Suprapubic skin (tissue), 4 donors: ENCODE measurements around the gene CPNE4. TPM values are rescaled to one million over a fixed set of nuclear protein-coding genes. Genes with fewer than 3 reads are reported as not detected.

Experiments used
- DNase-seq, 2 donors: peaks; one replicate each; pipeline ENCODE4 v3.0.0-alpha.2; 2019; ENCODE audit warnings: low spot score in 2 of 2
- H3K27ac ChIP-seq: fragments of 200-600 bp; sonication (generic); one replicate; pipeline ENCODE4 v1.5.1; 2019
- H3K27me3 ChIP-seq: fragments of 200-600 bp; sonication (generic); one replicate; pipeline ENCODE4 v1.5.1; 2019
- H3K36me3 ChIP-seq: fragments of 200-600 bp; sonication (generic); one replicate; pipeline ENCODE4 v1.5.1; 2019
- H3K4me1 ChIP-seq: fragments of 200-600 bp; sonication (generic); one replicate; pipeline ENCODE4 v1.5.1; 2019
- H3K4me3 ChIP-seq: fragments of 200-600 bp; sonication (generic); one replicate; pipeline ENCODE4 v1.5.1; 2019; ENCODE audit warnings: mild to moderate bottlenecking
- H3K9me3 ChIP-seq: fragments of 200-600 bp; sonication (generic); one replicate; pipeline ENCODE4 v1.5.1; 2019
- CTCF ChIP-seq, 2 donors: fragments of 200-600 bp in 1 of 2; fragments of 450-650 bp in 1 of 2; sonication (generic) in 1 of 2; IDR thresholded peaks; one replicate each; pipeline ENCODE4 v1.5.1; 2016 to 2019; ENCODE audit warnings: antibody characterized with exemption in 2 of 2, mild to moderate bottlenecking in 1 of 2, moderate library complexity in 1 of 2
- EP300 ChIP-seq: sonication (generic); formaldehyde crosslinking; IDR thresholded peaks from one replicate; pipeline ENCODE4 v1.6.1; 2017; ENCODE audit warnings: antibody characterized with exemption
- POLR2A ChIP-seq, 2 donors: fragments of 450-650 bp; IDR thresholded peaks; one replicate each; pipeline ENCODE4 v1.6.1; 2017; ENCODE audit warnings: antibody characterized with exemption in 2 of 2, mild to moderate bottlenecking in 2 of 2, moderate library complexity in 2 of 2
- POLR2AphosphoS5 ChIP-seq, 3 donors: sonication (generic); formaldehyde crosslinking; IDR thresholded peaks; one replicate each; pipeline ENCODE4 v1.6.1; 2017; ENCODE audit warnings: antibody characterized with exemption in 3 of 3
- WGBS: methylation state at CpG from one replicate; pipeline ENCODE4 v1.1.5; 2018; 5-methylcytosine and 5-hydroxymethylcytosine counted together
- total RNA-seq, 4 donors: library from RNA; depleted of rRNA; stranded (reverse); fragments of >200 nt; gene quantifications; one replicate each; pipeline ENCODE4 v1.1.0, GENCODE V29; 2016

CPNE4 gene
- total RNA-seq, 4 donors from 2014 or later = 0.32 to 1.1 TPM; not detected in 2

GRCh38 chr3:131605916-131606315, 428.9 kb downstream of the CPNE4 start:
- WGBS = 58% methylated on average over 2 of the region's 2 CpGs
- H3K4me1 ChIP-seq = no peaks in the 10 kb centered on the region
- H3K36me3 ChIP-seq = no peaks in the 10 kb centered on the region
- H3K9me3 ChIP-seq = no peaks in the 10 kb centered on the region
- no peak for TF ChIP-seq POLR2A (IDR thresholded peaks at IDR 0.05)
- no peak for TF ChIP-seq CTCF (IDR thresholded peaks at IDR 0.05)
- no peak for TF ChIP-seq EP300
- no peak for TF ChIP-seq POLR2AphosphoS5 (IDR thresholded peaks at IDR 0.05)
- DNase-seq = no peak
- H3K4me3 ChIP-seq = no peak overlapping the region
- no peaks in the 10 kb centered on the region for H3K27me3 ChIP-seq
- H3K27ac ChIP-seq = no peak overlapping the region

GRCh38 chr3:131602011-131602779, 432.6 kb downstream of the CPNE4 start:
- TF ChIP-seq POLR2AphosphoS5 (IDR thresholded peaks at IDR 0.05) (no peak), EP300 (no peak), CTCF (IDR thresholded peaks at IDR 0.05) (no peak), POLR2A (IDR thresholded peaks at IDR 0.05) (no peak)
- no peaks in the 10 kb centered on the region for H3K4me1 ChIP-seq
- no peak for DNase-seq
- H3K36me3 ChIP-seq = no peaks in the 10 kb centered on the region
- no peak overlapping the region for H3K27ac ChIP-seq
- no peaks in the 10 kb centered on the region for H3K9me3 ChIP-seq
- no peak overlapping the region for H3K4me3 ChIP-seq
- H3K27me3 ChIP-seq = no peaks in the 10 kb centered on the region

- TF ChIP-seq EP300 = no peak
- TF ChIP-seq CTCF (IDR thresholded peaks at IDR 0.05) = no peak
- TF ChIP-seq POLR2A (IDR thresholded peaks at IDR 0.05) = no peak
- no peak for DNase-seq
- Histone ChIP-seq H3K36me3 (no peaks in the 10 kb centered on the region), H3K4me1 (no peaks in the 10 kb centered on the region), H3K4me3 (no peak overlapping the region), H3K27me3 (no peaks in the 10 kb centered on the region), H3K27ac (no peak overlapping the region), H3K9me3 (no peaks in the 10 kb centered on the region)
- 83% methylated on average over 1 of the region's 1 CpG for WGBS
Observed at GRCh38 chr3:131597816-131598215, 437.0 kb downstream of the CPNE4 start.

GRCh38 chr3:131596884-131597283, 437.9 kb downstream of the CPNE4 start:
- H3K4me3 ChIP-seq = no peak overlapping the region
- no peak for TF ChIP-seq POLR2AphosphoS5 (IDR thresholded peaks at IDR 0.05)
- no peak for TF ChIP-seq POLR2A (IDR thresholded peaks at IDR 0.05)
- TF ChIP-seq CTCF (IDR thresholded peaks at IDR 0.05) = no peak
- no peak for TF ChIP-seq EP300
- no peak for DNase-seq
- H3K36me3 ChIP-seq = no peaks in the 10 kb centered on the region
- no peaks in the 10 kb centered on the region for H3K4me1 ChIP-seq
- no peaks in the 10 kb centered on the region for H3K27me3 ChIP-seq
- H3K9me3 ChIP-seq = no peaks in the 10 kb centered on the region
- no peak overlapping the region for H3K27ac ChIP-seq
- WGBS = 72% methylated on average over 1 of the region's 1 CpG

- Histone ChIP-seq H3K4me1 (no peaks in the 10 kb centered on the region), H3K36me3 (no peaks in the 10 kb centered on the region), H3K4me3 (no peak overlapping the region), H3K9me3 (no peaks in the 10 kb centered on the region), H3K27ac (no peak overlapping the region), H3K27me3 (no peaks in the 10 kb centered on the region)
- TF ChIP-seq POLR2A (IDR thresholded peaks at IDR 0.05) (no peak), EP300 (no peak), POLR2AphosphoS5 (IDR thresholded peaks at IDR 0.05) (no peak), CTCF (IDR thresholded peaks at IDR 0.05) (no peak)
- DNase-seq = no peak
- WGBS = 46% methylated on average over 1 of the region's 1 CpG
Observed at GRCh38 chr3:131591394-131592014, 443.3 kb downstream of the CPNE4 start.
